ENCODE data around the gene NAB1. TPM values are rescaled to one million over a fixed set of nuclear protein-coding genes. Genes with fewer than 3 reads are reported as not detected.

Gene NAB1
- total and polyA plus RNA-seq, 12 donors, result 13.0 to 43.7 (median 26.7) TPM

DNA sequence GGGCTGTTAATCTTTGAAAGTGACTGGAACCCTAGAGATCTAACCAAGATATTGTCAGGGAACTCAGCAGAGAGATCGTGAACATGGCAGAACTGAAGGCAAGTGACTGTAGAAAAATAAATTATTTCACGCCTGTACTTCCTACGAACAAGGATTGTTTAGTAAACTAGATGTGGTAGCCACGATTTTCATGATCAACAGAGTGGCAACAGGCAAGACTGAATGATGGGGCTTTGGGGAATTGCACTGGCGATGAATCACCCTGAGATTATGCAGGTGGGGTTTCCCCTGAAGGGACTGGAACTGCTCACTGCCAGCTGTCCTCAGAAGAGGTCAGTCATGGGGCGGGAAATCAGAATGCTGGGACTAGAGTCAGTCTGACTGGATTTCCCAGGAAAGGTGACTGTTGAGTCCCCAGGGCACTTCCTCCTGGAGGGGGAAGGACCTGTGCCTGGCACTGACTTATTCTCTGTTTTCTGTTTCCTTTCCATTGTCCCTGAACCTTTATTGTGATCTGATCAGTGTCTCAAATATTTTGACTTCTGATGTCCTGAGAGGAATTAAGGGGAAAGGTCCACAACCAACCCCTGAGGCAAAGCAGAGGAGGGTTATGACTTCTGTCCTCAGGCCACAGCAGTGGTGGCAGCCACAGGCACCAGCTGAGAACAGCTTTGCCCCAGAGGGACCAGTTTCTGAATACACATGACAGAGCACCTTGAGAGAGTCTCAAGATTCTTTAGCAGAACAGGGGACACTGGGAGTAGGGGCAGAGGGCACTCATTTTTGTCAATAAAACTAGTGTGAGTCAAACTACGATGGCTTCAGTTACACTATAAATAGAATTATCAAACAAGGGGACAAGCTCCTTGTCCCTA, 70.0 kb downstream of the NAB1 start:
- Histone ChIP-seq H3K4me3 (no peak overlapping the region), H3K27me3 (peaks cover 4% of the 10 kb centered on the region), H3K9me3 (replicated peaks in 1 of 3) (no peaks in the 10 kb centered on the region), H3K36me3 (replicated peaks in 1 of 2) (no peaks in the 10 kb centered on the region), H3K4me1 (replicated peaks in 1 of 2) (no peaks in the 10 kb centered on the region), H3K27ac (no peak overlapping the region)
- WGBS, 4 donors, result 27 to 45% (median 34%) methylated on average over 6 to 7 of the region's 7 CpGs
- peak; percentile 27 to 83 (median 66) for DNase-seq
- TF ChIP-seq POLR2A (IDR thresholded peaks at IDR 0.05), result no peak
- TF ChIP-seq, protein P1, sequence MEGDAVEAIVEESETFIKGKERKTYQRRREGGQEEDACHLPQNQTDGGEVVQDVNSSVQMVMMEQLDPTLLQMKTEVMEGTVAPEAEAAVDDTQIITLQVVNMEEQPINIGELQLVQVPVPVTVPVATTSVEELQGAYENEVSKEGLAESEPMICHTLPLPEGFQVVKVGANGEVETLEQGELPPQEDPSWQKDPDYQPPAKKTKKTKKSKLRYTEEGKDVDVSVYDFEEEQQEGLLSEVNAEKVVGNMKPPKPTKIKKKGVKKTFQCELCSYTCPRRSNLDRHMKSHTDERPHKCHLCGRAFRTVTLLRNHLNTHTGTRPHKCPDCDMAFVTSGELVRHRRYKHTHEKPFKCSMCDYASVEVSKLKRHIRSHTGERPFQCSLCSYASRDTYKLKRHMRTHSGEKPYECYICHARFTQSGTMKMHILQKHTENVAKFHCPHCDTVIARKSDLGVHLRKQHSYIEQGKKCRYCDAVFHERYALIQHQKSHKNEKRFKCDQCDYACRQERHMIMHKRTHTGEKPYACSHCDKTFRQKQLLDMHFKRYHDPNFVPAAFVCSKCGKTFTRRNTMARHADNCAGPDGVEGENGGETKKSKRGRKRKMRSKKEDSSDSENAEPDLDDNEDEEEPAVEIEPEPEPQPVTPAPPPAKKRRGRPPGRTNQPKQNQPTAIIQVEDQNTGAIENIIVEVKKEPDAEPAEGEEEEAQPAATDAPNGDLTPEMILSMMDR (IDR thresholded peaks at IDR 0.05), result no peak
- intact Hi-C loops (cut with DNase I), result no loop called here

DNA sequence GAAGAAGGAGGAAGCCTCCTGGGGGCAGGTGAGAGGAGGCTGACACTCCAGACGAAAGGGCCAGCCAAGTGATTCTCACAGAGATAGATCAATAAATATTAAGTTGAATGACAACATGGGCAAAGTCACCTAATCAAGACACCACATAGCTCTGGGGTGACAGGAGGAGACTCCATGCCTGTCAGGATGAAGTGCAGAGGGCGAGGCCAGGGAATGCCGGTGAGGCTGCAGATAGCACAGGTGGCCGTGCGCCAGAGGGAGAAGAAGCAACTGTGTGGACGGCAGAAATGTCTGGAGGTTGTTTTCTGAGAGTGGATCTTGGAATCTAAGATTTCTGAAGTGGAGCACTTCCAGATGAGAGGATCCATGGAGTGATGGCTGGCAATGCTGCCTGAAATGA, 71.4 kb downstream of the NAB1 start:
- DNase-seq, result no peak
- H3K27me3 ChIP-seq, result peaks cover 4% of the 10 kb centered on the region

DNA sequence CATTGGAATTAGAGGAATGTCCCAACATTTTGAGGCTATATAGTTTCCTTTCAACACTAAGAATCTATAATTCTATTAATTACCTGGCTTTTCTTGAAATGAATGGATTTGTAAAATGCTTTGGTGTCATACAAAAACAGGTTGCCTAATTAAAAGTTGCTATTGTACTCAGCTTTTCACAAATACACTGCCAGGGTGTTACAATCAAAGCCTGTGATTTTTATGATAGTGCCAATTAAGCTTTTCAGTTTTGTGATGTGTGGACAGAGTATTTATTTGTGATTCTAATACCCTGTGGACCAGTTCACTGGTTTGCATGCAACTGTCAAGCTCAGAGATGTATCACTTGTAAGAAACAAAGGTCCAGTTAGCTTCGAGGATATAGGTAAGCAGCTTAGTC, 71.8 kb downstream of the NAB1 start:
- Histone ChIP-seq H3K4me3 (no peak overlapping the region), H3K36me3 (replicated peaks in 1 of 2) (no peaks in the 10 kb centered on the region), H3K27me3 (peaks cover 4% of the 10 kb centered on the region), H3K4me1 (replicated peaks in 1 of 2) (no peaks in the 10 kb centered on the region), H3K9me3 (replicated peaks in 1 of 3) (no peaks in the 10 kb centered on the region), H3K27ac (no peak overlapping the region)
- DNase-seq, result no peak
- TF ChIP-seq POLR2A (IDR thresholded peaks at IDR 0.05), result no peak
- TF ChIP-seq, protein P1 (IDR thresholded peaks at IDR 0.05), result no peak
- WGBS, 4 donors, result 81 to 88% (median 82%) methylated on average over 1 of the region's 1 CpG
- intact Hi-C loops (cut with DNase I), result no loop called here

More for the DNA sequence above, 71.4 kb downstream of the NAB1 start:
- no peaks in the 10 kb centered on the region for H3K36me3 ChIP-seq (replicated peaks in 1 of 2)
- no peak overlapping the region for H3K4me3 ChIP-seq
- intact Hi-C loops (cut with DNase I), result no loop called here
- H3K27ac ChIP-seq, result no peak overlapping the region
- no peak for TF ChIP-seq POLR2A (IDR thresholded peaks at IDR 0.05)
- TF ChIP-seq, protein P1 (IDR thresholded peaks at IDR 0.05), result no peak
- no peaks in the 10 kb centered on the region for H3K9me3 ChIP-seq (replicated peaks in 1 of 3)
- WGBS, 4 donors, result 82 to 87% (median 84%) methylated on average over 6 of the region's 6 CpGs
- H3K4me1 ChIP-seq (replicated peaks in 1 of 2), result no peaks in the 10 kb centered on the region

DNA sequence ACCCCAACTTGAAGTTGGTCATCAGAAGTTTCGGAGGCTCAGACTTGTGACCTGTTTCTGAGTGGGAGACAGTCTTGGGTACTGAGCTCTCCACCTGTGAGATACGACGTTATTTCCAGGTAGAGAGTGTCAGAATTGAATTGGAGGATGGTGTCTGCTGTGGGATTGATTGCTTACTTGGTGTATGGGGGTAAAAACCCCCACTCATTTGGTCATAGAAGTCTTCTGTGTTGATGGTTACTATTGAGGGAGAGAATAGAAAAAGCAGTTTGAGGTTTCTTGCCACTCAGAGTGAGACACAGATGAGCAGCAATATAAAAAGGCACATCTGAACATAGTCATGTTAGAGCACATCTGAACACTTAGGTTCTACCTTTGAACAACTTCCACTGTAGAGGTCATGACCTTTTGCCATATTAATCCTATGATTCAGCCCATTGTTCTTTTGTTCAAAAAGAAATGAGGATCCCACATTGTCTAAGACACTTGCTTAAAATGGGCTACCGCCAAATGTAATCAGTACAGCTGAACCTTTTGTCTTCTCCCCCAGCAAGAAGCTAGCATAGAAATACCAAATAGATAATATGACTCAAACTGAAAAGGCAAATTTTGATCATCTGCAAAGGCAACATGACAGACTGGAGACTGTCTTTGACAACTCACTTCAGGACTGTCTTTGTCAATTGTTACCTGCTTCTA, 73.3 kb downstream of the NAB1 start:
- WGBS, 4 donors, result 86 to 94% (median 90%) methylated on average over 4 of the region's 4 CpGs
- intact Hi-C loops (cut with DNase I), result no loop called here

More for the DNA sequence above, 73.3 kb downstream of the NAB1 start:
- no peak for DNase-seq
- H3K4me1 ChIP-seq (replicated peaks in 1 of 2), result no peaks in the 10 kb centered on the region
- no peak overlapping the region for H3K27ac ChIP-seq
- H3K9me3 ChIP-seq (replicated peaks in 1 of 3), result no peaks in the 10 kb centered on the region
- H3K27me3 ChIP-seq, result peaks cover 4% of the 10 kb centered on the region
- TF ChIP-seq, protein P1 (IDR thresholded peaks at IDR 0.05), result no peak
- TF ChIP-seq POLR2A (IDR thresholded peaks at IDR 0.05), result no peak
- no peaks in the 10 kb centered on the region for H3K36me3 ChIP-seq (replicated peaks in 1 of 2)
- no peak overlapping the region for H3K4me3 ChIP-seq
